Glutamatergic neuron (in vitro differentiated cells): ENCODE measurements around the gene ADAM17. TPM values are rescaled to one million over a fixed set of nuclear protein-coding genes. Genes with fewer than 3 reads are reported as not detected.

Experiments
- DNase-seq: peaks from one replicate; pipeline ENCODE4 v3.0.0; 2022
- H3K27ac Mint-ChIP-seq: one replicate; pipeline ENCODE4 v1.8.0; 2020; ENCODE audit warnings: mild to moderate bottlenecking, mixed read lengths, inconsistent platforms; ENCODE audit not compliant: unreplicated experiment
- H3K27me3 Mint-ChIP-seq: one replicate; pipeline ENCODE4 v1.8.0; 2020; ENCODE audit warnings: mild to moderate bottlenecking, moderate library complexity, mixed read lengths, inconsistent platforms; ENCODE audit not compliant: unreplicated experiment
- H3K36me3 Mint-ChIP-seq: one replicate; pipeline ENCODE4 v1.8.0; 2020; ENCODE audit warnings: mild to moderate bottlenecking, mixed read lengths, inconsistent platforms; ENCODE audit not compliant: unreplicated experiment
- H3K4me1 Mint-ChIP-seq: one replicate; pipeline ENCODE4 v1.8.0; 2020; ENCODE audit warnings: mild to moderate bottlenecking, low read depth, mixed read lengths, inconsistent platforms; ENCODE audit not compliant: unreplicated experiment
- H3K4me3 Mint-ChIP-seq: one replicate; pipeline ENCODE4 v1.8.0; 2020; ENCODE audit warnings: mild to moderate bottlenecking, mixed read lengths, inconsistent platforms; ENCODE audit not compliant: unreplicated experiment
- H3K9me3 Mint-ChIP-seq: one replicate; pipeline ENCODE4 v1.8.0; 2020; ENCODE audit warnings: mild to moderate bottlenecking, moderate library complexity, mixed read lengths, inconsistent platforms; ENCODE audit not compliant: unreplicated experiment
- CTCF ChIP-seq: fragments of 200-600 bp; sonication (generic); IDR thresholded peaks from one replicate; pipeline ENCODE4 v1.5.0; 2021; ENCODE audit not compliant: partially characterized antibody, unreplicated experiment
- total RNA-seq: library from RNA; stranded (reverse); fragmentation: NEBNext Ultra II Directional; extraction: Animal tissue kit (Norgen Biotek cat#: 25700); gene quantifications from one replicate; pipeline ENCODE4 v1.2.1, GENCODE V29; 2021; ENCODE audit not compliant: unreplicated experiment

Gene ADAM17
- total RNA-seq, 1 donor from 2014 or later, result 23.8 TPM

DNA sequence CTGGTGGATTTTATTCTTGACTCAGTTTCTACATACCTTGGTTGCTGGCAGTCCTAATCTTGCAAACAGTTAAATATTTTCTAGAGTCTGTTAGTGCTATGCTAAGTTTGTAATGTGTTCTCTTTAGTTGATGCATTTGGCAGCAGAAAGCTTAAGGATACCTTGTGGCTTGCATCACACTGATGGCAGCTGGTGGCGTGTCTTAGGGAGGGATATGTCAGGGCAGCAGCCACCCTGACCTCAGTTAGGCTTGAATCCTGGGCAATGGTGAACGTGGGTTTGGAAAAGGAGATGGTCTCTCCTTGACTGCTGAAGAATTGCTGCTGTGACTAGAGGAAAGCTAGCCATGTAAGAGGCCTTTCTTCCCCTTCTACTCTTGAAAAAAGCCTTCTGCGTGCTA is 77.1 kb downstream of the ADAM17 start:
- peak overlapping the region; percentile 12 for H3K27ac Mint-ChIP-seq
- no peaks in the 10 kb centered on the region for H3K36me3 Mint-ChIP-seq
- no peaks in the 10 kb centered on the region for H3K4me1 Mint-ChIP-seq
- no peak for DNase-seq
- no peak for TF ChIP-seq CTCF
- peaks cover 2% of the 10 kb centered on the region for H3K27me3 Mint-ChIP-seq
- H3K4me3 Mint-ChIP-seq, result no peak overlapping the region
- peaks cover 2% of the 10 kb centered on the region for H3K9me3 Mint-ChIP-seq

DNA sequence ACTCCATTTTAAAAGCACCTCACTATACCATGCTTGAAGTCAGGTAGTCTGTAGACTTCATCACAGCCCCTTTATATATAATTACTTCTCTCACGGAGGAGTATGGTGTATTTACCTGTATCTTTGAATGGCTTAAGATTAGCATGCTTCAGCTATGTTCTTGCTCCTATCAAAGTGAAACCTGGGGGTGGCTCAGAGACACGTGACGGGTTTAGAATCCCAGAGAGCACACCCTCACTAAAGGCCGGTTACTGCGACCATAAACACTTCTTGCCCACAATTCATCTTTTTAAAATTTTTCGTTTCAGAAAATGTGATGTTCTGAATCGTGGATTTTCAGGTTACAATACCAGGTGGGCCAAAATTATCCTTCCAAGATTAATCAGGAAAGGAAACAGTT is 77.7 kb downstream of the ADAM17 start:
- Mint-ChIP-seq H3K4me3 (no peak overlapping the region), H3K4me1 (peaks cover 2% of the 10 kb centered on the region), H3K9me3 (peaks cover 2% of the 10 kb centered on the region), H3K36me3 (no peaks in the 10 kb centered on the region), H3K27me3 (no peaks in the 10 kb centered on the region), H3K27ac (no peak overlapping the region)
- no peak for DNase-seq
- no peak for TF ChIP-seq CTCF

- peak within 1 kb of the TSS; percentile 71 for H3K4me3 Mint-ChIP-seq
- no peaks in the 10 kb centered on the region for H3K27me3 Mint-ChIP-seq
- H3K9me3 Mint-ChIP-seq, result peaks cover 2% of the 10 kb centered on the region
- H3K27ac Mint-ChIP-seq, result no peak within 1 kb of the TSS
- no peak for TF ChIP-seq CTCF
- peaks cover 2% of the 10 kb centered on the region for H3K4me1 Mint-ChIP-seq
- no peaks in the 10 kb centered on the region for H3K36me3 Mint-ChIP-seq
- DNase-seq, result peak; percentile 56
Observed at GRCh38 chr2:9474361-9475057, 81.1 kb downstream of the ADAM17 start, which contains the start of gene IAH1. TSS of gene IAH1 (plus strand) at chr2:9474551. CDS start at chr2:9474567, 16 bp downstream.

GRCh38 chr2:9473985-9474360 is 81.7 kb downstream of the ADAM17 start:
- Mint-ChIP-seq H3K27ac (no peak overlapping the region), H3K4me3 (peak overlapping the region; percentile 71), H3K9me3 (peaks cover 2% of the 10 kb centered on the region), H3K4me1 (peaks cover 2% of the 10 kb centered on the region), H3K36me3 (no peaks in the 10 kb centered on the region), H3K27me3 (no peaks in the 10 kb centered on the region)
- TF ChIP-seq CTCF, result no peak
- peak; percentile 54 for DNase-seq

- DNase-seq, result peak; percentile 42
- H3K4me3 Mint-ChIP-seq, result peak overlapping the region; percentile 71
Observed at GRCh38 chr2:9473308-9473984, 82.2 kb downstream of the ADAM17 start.

More at GRCh38 chr2:9473308-9473984, 82.2 kb downstream of the ADAM17 start:
- H3K4me1 Mint-ChIP-seq, result peaks cover 2% of the 10 kb centered on the region
- H3K9me3 Mint-ChIP-seq, result peaks cover 2% of the 10 kb centered on the region
- H3K27me3 Mint-ChIP-seq, result no peaks in the 10 kb centered on the region
- no peaks in the 10 kb centered on the region for H3K36me3 Mint-ChIP-seq
- no peak for TF ChIP-seq CTCF
- no peak overlapping the region for H3K27ac Mint-ChIP-seq
